ELR (cell line): ENCODE data around the gene ZNF653.
"Not testable (repeated sequence)": the region's sequence is repeated elsewhere in the genome, so short reads cannot be mapped to it uniquely, and the experiment has no call there.

Experiments used
- DNase-seq: peaks from one replicate; pipeline ENCODE4 v3.0.0-alpha.2; 2015; ENCODE audit warnings: low read depth

ZNF653 gene

DNA sequence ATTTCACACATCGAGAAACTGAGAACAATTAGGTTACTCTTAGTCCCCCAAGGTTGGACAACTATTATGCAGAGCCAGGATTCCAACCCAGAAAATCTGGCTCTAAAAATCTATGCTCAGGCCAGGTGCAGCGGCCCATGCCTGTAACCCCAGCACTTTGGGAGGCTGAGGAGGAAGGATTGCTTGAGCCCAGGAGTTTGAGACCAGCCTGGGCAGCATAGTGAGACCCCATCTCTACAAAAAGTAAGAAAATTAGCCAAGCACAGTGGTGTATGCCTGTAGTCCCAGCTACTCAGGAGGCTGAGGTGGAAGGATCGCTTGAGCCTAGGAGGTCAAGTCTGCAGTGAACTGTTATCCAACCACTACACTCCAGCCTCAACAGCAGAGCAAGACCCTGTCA is 72.1 kb downstream of the ZNF653 start:
- not testable (repeated sequence) for DNase-seq
